ENCODE data around the gene TECPR1.
A peak's percentile ranks its signal among the peaks of the same experiment; 100 is the strongest.

Gene TECPR1

DNA sequence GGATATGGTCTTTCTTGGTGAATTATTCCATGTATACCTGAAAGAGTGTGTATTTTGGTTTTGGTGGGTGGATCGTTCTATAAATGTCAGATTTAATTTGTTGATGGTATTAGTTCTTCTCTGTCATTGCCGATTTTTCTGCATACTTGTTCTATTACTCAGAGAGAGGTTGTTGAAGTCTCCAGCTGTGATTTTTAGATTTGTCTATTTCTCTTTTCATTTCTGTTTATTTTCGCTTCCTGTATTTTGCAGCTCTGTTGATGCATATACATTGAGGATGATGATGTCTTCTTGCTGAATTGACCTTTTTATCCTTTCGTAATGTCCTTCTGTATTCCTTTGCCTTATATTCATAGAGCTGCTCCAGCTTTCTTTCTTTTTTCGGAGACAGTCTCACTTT lies 52.9 kb downstream of the TECPR1 start:
- DNase-seq (ENCODE audit: low read depth, low spot score) = no peak
- no peak overlapping the region for H3K27ac ChIP-seq

DNA sequence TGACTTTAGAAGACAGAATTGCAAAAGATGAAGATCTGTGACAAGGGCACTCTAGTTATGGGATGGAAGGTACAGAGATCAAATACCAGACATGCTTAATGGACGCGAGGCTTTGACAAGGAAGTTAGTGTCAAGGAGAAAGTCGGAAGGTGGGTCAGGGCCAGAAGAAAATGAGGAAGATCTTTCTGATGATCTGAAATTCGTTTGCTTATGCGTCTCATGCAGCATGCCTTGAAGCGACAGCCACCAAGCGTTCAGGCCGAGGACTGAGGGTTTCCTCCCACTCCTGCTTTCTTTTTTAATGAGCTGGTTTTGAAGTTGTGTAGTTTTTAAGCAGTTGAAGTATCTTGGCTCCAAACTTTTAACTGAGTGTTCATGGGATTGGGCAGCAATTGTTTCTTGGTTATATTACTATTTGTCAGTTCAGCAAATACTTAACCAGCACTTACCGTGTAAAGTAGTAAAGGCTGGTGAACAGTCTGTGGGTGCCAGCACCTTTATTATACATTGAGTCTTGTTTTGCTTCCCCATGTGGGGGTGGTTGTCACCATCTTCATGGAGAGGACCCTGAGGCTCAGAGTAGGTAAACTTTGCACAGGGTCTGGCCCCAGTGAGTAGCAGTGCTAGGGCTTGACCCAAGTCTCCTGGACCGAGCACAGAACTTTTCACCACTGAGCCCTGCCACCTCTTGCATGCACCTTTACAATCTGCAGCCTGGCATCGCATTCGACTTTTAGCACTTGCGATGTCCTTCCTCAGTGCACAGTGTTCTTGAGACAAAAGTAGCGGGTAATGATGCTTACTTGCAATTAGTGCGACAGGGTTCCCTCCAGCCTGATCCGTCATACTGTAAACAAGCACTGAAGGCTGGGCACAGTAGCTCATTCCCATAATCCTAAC lies 55.1 kb downstream of the TECPR1 start:
- DNase-seq (ENCODE audit: low read depth, low spot score) = no peak
- H3K27ac ChIP-seq = no peak overlapping the region

DNA sequence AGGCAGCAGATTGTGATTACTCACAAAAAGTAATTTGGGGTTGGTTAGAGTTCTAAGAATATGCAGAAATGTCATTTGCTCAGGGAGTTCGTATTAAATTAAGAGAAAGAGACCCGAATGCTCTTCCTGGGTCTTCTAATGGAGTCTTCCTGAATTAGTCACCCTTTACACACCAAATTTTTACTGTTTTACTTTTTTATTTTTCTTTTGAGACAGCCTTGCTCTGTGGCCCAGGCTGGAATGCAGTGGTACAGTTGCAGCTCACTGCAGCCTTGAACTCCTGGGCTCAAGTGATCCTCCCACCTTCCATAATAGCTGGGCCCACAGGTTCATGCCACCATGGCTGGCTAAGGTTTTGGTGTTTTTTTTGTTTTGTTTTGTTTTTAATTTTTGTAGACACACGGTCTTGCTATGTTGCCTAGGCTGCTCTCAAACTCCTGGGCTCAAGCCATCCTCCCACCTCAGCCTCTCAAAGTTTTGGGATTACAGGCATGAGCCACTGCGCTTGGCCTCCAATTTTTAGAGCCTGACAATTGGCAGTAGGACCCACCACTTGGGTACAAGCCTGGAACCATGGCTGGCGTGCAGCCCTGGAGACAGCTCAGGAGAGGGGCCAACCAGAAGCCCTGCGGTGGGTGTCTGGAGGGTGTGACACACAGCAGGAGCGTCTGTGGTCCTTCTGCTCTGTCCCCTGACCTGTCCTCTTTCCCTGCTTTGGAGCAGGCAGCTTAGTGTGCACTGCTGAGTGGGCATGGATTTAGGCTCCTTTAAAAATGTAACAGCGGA lies 57.2 kb downstream of the TECPR1 start:
- no peak for DNase-seq (ENCODE audit: low read depth, low spot score)
- H3K27ac ChIP-seq = no peak overlapping the region

GRCh38 chr7:98194186-98194585 lies 57.8 kb downstream of the TECPR1 start:
- no peak overlapping the region for H3K27ac ChIP-seq
- DNase-seq (ENCODE audit: low read depth, low spot score) = no peak

GRCh38 chr7:98193474-98194180 lies 58.4 kb downstream of the TECPR1 start:
- H3K27ac ChIP-seq = no peak overlapping the region

DNA sequence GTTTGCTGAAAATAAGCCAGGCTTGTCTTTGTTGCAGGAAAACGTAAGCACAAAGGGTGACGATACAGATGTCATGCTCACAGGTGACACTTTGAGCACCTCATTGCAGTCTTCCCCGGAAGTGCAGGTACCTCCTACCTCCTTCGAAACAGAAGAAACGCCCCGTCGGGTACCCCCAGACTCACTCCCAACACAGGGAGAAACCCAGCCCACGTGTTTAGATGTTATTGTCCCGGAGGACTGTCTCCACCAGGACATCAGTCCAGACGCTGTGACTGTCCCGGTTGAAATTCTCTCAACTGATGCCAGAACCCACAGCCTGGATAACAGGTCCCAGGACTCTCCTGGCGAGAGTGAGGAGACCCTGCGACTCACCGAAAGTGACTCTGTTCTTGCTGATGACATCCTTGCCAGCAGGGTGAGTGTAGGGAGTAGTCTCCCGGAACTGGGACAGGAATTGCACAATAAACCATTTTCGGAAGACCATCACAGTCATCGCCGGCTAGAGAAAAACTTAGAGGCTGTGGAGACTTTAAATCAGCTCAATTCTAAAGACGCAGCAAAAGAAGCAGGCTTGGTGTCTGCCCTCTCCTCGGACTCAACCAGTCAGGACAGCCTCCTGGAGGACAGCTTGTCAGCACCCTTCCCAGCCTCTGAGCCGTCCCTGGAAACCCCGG lies 59.1 kb downstream of the TECPR1 start:
- no peak overlapping the region for H3K27ac ChIP-seq
- DNase-seq (ENCODE audit: low read depth, low spot score) = no peak

More at GRCh38 chr7:98193474-98194180, 58.4 kb downstream of the TECPR1 start:
- DNase-seq (ENCODE audit: low read depth, low spot score) = no peak

GRCh38 chr7:98191668-98192431 lies 60.2 kb downstream of the TECPR1 start:
- no peak for DNase-seq (ENCODE audit: low read depth, low spot score)
- no peak overlapping the region for H3K27ac ChIP-seq

- DNase-seq (ENCODE audit: low read depth, low spot score) = no peak
- H3K27ac ChIP-seq = no peak overlapping the region
Measured at GRCh38 chr7:98189559-98189958, 62.5 kb downstream of the TECPR1 start.

GRCh38 chr7:98187138-98187502 lies 64.9 kb downstream of the TECPR1 start:
- no peak for DNase-seq (ENCODE audit: low read depth, low spot score)
- peak overlapping the region; percentile 49 for H3K27ac ChIP-seq

GRCh38 chr7:98186452-98187137 lies 65.4 kb downstream of the TECPR1 start:
- peak; percentile 18 for DNase-seq (ENCODE audit: low read depth, low spot score)
- H3K27ac ChIP-seq = peak overlapping the region; percentile 49

- DNase-seq (ENCODE audit: low read depth, low spot score) = no peak
- no peak overlapping the region for H3K27ac ChIP-seq
Measured at GRCh38 chr7:98185101-98185500, 66.9 kb downstream of the TECPR1 start.

GRCh38 chr7:98180751-98181150 lies 71.3 kb downstream of the TECPR1 start:
- no peak overlapping the region for H3K27ac ChIP-seq
- no peak for DNase-seq (ENCODE audit: low read depth, low spot score)

- H3K27ac ChIP-seq = peak overlapping the region; percentile 52
- no peak for DNase-seq (ENCODE audit: low read depth, low spot score)
Measured at GRCh38 chr7:98178762-98179490, 73.1 kb downstream of the TECPR1 start.

GRCh38 chr7:98178321-98178720 lies 73.7 kb downstream of the TECPR1 start:
- H3K27ac ChIP-seq = peak overlapping the region; percentile 52
- no peak for DNase-seq (ENCODE audit: low read depth, low spot score)

GRCh38 chr7:98177553-98177952 lies 74.5 kb downstream of the TECPR1 start:
- peak overlapping the region; percentile 52 for H3K27ac ChIP-seq
- DNase-seq (ENCODE audit: low read depth, low spot score) = no peak

DNA sequence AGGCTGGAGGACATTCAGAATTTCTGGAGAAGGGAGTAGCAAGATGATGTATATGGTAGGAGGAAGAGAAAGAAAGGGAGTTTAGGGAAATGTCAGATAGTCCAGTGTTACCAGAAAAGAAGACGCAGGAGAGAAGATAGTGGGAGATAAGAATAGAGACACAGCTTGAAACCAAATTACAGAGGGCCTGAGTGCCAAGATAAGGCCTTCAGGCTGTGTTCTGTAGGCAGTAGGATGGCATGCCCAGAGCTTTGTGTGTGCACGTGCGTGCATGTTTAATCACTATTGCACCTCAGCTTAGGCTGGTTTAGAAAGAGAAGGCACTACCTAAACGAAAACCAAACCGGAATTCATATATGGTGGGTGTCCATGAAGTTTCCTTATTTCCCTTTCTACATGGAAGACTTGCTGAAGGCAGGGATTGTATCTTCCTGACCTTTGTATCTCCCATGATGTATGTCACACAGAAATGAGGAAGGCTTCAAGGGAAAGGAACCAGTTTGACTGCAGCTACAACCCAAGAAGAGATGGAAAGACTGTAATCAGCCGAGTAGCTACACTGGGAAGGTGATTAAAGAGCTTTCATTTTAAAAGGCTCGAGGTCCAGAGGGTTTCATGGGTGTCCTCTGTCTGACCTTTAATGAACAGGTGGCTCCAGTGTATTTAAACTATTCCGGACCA lies 76.6 kb downstream of the TECPR1 start:
- no peak for DNase-seq (ENCODE audit: low read depth, low spot score)

DNA sequence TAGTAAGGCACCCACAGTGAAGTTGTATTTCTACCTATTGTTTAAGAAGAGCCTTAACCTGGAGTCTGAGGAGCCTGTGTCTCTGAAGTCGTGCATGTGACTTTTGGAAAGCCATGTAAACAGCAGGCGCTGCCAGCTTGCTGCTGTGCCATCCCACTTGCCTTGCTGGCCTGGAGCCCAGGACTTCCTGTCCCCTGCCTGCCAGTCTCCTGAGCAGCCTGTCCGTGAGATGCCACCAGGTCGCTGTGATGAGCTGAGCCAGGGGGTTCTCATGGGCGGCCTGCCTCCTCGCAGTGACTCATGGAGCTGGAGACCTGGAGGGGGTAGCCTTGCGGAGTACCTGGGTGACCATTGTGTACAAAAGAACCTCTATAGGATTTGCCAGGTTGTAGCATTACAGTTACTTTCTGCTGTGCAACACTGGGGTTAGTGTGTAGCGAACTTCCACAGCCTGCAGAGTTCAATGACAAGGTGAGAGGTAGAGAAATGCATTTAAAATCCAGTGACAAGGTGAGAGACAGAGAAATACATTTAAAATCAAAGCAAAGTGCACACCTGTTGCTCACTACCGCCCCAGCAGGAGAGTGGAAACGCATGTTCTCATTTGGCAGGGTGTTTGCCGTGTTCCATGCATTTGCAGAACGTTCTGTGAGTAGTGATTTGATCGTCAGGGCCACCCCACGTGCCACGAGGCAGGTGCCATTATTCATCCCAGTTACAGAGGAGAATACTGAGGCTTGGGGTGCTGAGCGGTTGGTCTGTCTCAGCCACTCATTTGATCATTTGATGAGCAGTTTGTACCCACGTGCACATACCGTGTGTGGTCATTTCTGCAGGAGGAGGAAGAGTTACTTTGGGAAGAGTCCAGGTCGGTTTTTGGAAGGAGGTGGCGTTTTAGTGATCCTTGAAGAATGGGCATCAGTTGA lies 77.4 kb downstream of the TECPR1 start:
- H3K27ac ChIP-seq = no peak overlapping the region
- DNase-seq (ENCODE audit: low read depth, low spot score) = no peak

More for the DNA sequence above, 76.6 kb downstream of the TECPR1 start:
- H3K27ac ChIP-seq = no peak overlapping the region

Data from epithelial cell of prostate (primary cell).